DMS53 treated with DMSO at 0.1 percent for 48 hours (cell line): ENCODE data around the gene DENND6B.

Source experiments
- DNase-seq: peaks from one replicate; lab custom pipeline; 2025; ENCODE audit not compliant: unreplicated experiment; lab: John Stamatoyannopoulos, UW

The DENND6B gene

GRCh38 chr22:50289942-50290630, 36.7 kb downstream of the DENND6B start:
- DNase-seq, result no peak

GRCh38 chr22:50289151-50289941, 37.5 kb downstream of the DENND6B start:
- no peak for DNase-seq

GRCh38 chr22:50287731-50288130, 39.1 kb downstream of the DENND6B start:
- no peak for DNase-seq

- no peak for DNase-seq
Observed at GRCh38 chr22:50286701-50287318, 40.0 kb downstream of the DENND6B start.

GRCh38 chr22:50286275-50286674, 40.5 kb downstream of the DENND6B start:
- no peak for DNase-seq

- DNase-seq, result no peak
Observed at GRCh38 chr22:50285568-50286229, 41.1 kb downstream of the DENND6B start.

GRCh38 chr22:50284479-50284878, 42.3 kb downstream of the DENND6B start:
- no peak for DNase-seq

GRCh38 chr22:50283821-50284220, 43.0 kb downstream of the DENND6B start:
- DNase-seq, result no peak

- peak; percentile 54 for DNase-seq
Observed at GRCh38 chr22:50282361-50283155, 44.3 kb downstream of the DENND6B start.

GRCh38 chr22:50281957-50282356, 44.9 kb downstream of the DENND6B start:
- DNase-seq, result no peak

GRCh38 chr22:50281384-50281760, 45.4 kb downstream of the DENND6B start:
- DNase-seq, result no peak

- no peak for DNase-seq
Observed at GRCh38 chr22:50280708-50281383, 46.0 kb downstream of the DENND6B start.

- no peak for DNase-seq
Observed at GRCh38 chr22:50280022-50280707, 46.6 kb downstream of the DENND6B start.

GRCh38 chr22:50278956-50279619, 47.7 kb downstream of the DENND6B start:
- no peak for DNase-seq

- DNase-seq, result no peak
Observed at GRCh38 chr22:50278461-50278860, 48.4 kb downstream of the DENND6B start.

- DNase-seq, result no peak
Observed at GRCh38 chr22:50277761-50278160, 49.1 kb downstream of the DENND6B start.

- DNase-seq, result no peak
Observed at GRCh38 chr22:50276143-50276542, 50.7 kb downstream of the DENND6B start.

- DNase-seq, result no peak
Observed at GRCh38 chr22:50275181-50276055, 51.4 kb downstream of the DENND6B start.
